Stimulated activated CD8-positive, alpha-beta memory T cell treated with anti-CD3 and anti-CD28 coated beads, Interleukin-7, amount 100 ng/mL, for 48 hours (primary cell): ENCODE results near the gene PDE3A.
"Not testable (repeated sequence)": the region's sequence is repeated elsewhere in the genome, so short reads cannot be mapped to it uniquely, and the experiment has no call there.

Source experiments
- DNase-seq, 2 donors: peaks; one replicate each; pipeline ENCODE4 v3.0.0-alpha.2; 2020; ENCODE audit warnings: low read depth in 1 of 2; ENCODE audit errors: extremely low read depth in 1 of 2

Gene PDE3A

DNA sequence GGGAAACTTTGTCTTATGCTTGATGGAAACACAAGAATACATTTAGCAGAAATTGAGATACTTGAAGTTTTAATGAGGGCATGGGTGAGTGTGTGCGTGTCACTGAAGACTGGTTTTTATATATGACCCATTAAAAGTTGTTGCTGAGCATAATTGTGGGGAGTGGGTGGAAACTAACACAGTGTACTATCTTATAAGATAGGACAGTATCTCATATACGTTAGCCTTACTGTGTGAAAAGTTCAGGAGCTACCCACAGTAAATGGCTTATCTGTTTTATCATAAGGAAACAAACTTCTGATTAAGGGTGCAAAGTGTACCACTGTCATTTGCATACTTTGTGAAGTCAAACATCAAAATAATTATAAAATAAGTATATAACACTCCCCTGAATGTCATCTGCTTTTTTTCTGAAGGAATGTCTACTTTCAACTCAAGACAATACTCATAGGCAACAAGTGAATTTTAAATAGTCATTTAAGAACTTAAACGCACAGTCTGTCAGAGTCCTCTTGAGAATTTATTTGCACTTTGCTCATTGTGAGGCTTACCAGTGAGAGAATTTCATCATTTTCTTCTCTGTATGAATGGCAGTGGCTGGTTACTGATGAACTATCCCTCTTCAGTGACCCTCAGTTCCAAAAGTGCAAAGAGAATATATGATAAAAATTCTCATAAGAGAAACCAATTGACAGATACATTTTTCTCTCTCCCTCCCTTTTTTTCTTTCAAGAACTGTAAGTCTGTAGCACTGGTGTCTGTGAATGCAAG is 4.2 kb downstream of the PDE3A start:
- no peak for DNase-seq

DNA sequence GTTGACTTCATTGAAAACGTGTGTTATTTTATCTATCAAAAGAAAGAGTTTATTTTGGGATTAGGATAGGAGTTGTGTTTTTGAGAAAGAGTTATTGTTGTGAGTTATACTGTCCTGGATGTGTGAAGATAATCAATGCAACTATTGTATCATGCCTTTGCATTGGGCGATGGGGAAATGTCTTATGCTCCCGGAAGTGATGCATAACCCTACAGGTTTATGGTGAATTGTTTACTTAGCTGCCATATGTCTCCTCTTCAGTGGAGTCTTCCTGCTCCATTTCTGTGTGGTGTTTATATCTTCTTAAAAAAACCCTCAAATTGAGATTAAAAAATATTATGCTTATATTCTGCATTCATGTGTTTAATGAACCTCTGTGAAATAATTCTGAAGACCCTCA is 6.5 kb downstream of the PDE3A start:
- DNase-seq: no peak

DNA sequence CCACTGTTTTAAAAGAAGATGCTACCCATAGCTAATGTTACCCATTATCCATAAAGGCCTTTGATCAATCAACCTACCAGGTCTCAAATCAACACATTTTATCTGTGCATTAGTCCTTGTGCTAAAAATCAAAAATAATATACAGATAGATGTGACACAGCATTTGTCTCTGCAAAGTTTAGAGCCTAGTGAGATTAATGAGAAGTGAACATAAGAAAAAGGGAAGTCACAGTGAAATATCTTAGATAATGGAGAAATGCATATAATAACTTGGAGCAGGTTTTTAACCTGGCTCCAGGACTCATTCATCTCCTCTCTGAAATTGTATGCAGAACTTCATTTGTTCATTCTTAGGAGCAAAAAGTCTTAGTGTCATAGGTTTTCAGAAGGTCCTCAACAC is 7.2 kb downstream of the PDE3A start:
- DNase-seq: no peak

DNA sequence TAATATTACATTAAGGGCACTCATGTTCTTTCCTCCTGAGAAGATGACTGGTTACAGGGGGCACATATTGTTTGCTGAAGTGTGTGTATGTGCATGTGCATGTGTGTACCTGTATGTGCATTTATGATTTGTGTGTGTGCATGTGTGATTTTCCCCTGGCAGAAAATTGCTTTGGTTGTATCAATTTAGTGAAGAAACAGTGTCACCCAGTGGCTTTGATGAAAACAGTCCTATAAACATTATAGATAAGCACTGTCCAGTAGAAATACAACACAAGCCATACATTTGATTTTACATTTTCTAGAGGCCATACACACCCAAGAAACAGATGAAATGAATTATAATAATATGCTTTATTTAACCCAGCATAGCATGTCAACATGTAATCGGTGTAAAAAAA is 8.6 kb downstream of the PDE3A start:
- DNase-seq: no peak

DNA sequence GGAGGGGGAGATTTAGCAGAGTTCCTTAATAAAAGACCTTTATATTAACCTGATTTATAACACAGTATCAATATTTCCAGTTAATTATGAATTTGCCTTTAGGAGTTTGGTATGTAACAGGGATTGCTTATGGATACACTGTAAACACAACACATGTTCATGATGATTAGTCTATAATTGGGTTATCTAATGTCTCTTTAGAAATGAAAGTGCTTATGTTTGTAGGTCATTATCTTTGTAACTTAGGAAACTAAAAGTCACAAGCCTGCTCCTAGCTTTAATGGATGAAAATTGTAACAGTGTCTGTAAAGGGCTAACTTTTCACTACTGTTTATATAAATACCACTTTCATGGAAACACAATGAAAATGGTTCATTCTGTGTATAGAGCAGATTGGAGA is 9.4 kb downstream of the PDE3A start:
- no peak for DNase-seq

DNA sequence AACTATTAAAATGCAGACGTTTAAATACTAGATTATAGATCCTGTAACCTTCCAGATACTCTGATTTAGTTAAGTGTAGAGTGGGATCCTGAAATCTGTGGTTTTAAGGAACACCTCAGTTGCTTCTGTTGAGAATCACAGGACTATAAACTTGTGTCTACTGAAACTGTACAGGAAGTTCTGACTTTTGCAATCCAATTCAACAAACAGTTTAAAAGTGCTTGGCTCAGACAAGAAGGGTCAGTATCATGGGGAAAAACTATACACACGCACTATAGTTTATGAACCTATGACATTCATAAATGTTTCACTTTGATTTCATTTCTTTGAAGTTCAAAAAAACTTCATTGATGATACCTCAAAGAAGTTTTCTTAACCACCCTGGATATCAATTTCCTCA is 13.8 kb downstream of the PDE3A start:
- no peak for DNase-seq

DNA sequence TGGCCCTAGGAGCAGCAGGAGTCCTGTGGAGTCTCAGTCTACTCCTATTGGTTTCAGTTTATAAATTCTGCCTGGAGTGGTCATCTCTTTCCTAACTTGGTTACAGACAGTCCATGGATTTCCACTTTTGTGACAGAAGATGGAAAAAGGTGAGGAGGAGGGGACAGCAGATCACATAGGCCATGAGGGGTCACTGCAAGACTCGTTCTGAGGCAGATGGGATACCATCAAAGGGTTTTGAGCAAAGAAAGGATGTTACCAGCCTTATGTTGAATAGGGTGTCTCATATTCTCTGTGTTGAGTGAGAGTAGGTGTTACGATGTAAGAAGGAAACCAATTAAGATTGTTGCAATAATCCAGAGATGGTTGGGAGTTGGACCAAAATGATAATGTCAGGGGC is 15.3 kb downstream of the PDE3A start:
- no peak for DNase-seq

DNA sequence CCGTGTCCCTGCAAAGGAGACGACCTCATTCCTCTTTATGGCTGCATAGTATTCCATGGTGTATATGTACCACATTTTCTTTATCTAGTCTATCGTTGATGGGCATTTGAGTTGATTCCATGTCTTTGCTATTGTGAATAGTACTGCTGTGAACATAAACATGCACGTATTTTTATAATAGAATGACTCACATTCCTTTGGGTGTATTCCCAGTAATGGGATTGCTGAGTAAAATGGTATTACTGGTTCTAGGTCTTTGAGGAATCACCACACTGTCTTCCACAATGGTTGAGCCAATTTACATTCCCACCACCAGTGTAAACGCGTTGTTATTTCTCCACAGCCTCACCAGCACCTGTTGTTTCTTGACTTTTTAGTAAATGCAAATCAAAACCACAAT is 16.5 kb downstream of the PDE3A start:
- DNase-seq: not testable (repeated sequence)

DNA sequence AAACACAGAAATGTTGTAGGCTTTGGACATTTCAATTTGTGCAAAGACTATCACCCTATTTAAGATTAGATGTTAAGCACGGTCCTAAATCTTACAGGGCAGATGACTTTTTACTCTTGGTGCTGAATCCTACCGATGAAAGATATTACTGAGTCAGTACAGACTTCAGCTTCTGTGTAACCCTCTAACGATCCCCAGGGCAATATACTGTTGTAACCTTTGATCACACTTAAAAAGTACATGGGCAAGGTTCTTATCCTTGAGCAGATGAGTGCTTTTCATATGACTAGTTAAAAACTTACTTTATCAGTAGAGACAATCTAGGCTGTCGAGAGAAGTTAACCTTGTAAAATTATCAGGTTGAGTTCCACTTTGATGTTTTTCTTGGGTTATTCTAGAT is 22.5 kb downstream of the PDE3A start:
- no peak for DNase-seq

DNA sequence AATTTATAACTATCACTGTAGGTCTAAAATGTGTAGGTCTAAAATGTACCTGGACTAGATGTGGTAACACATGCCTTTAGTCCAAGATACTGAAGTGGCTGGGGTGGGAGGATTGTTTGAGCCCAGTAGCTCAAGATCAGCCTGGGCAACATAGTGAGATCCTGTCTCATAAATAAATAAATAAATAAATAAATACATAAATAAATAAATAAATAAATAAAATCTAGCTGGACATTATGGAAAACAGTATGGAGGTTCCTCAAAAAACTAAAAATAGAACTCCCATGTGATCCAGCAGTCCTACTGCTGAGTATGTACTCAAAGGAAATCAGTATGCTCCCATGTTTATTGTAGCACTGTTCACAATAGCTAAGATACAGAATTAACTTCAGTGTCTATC is 24.0 kb downstream of the PDE3A start:
- no peak for DNase-seq

DNA sequence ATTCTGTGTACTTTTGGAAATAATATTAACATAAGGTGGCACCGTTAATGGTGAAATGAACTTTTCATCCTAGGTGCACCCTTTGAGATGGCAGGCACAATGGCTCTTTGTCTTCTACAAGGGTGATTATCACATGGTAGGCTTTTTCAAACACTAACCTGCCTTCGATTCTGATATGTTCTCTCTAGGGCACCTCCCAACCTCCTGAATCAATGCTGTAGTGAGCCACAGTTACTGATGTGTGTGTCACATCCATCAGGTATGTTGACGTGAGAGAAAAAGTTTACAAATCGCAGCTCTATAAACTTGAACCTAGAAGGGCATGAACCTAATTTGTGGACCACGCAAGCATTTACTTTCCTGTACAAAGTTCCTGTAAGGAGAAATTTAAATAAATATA is 25.4 kb downstream of the PDE3A start:
- no peak for DNase-seq

DNA sequence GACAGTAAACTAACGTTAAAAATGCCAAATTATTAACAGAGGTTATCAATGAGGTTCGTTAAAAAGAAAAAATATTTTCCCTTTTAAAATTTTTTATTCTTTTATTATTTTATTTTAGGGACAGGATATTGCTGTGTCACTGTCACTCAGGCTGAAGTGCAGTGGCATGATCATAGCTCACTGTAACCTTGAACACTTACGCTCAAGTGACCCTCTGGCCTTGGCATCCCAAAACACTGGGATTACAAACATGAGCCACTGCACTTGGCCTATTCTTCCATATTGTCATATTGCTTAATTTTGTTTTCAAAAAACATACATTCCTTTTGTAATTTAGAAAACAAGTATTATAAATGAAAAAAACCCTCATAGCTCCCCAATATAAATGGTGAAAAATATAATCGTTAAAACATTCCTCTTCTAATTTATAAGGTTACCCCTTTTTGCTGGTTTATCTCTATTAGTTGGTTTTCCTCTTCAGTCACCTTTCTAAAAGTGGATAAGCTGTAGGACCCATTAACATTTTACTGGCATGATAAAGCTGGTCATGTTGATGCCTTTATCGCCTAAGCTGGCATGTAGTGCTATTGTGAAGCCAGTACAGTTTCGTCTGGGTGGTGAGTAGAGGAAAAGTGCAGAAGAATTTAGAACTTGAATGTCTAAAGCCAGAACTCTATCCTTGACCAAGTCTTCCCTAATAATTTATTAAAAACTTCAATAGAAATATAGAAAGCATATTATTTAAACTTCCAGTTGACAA is 27.6 kb downstream of the PDE3A start:
- no peak for DNase-seq

DNA sequence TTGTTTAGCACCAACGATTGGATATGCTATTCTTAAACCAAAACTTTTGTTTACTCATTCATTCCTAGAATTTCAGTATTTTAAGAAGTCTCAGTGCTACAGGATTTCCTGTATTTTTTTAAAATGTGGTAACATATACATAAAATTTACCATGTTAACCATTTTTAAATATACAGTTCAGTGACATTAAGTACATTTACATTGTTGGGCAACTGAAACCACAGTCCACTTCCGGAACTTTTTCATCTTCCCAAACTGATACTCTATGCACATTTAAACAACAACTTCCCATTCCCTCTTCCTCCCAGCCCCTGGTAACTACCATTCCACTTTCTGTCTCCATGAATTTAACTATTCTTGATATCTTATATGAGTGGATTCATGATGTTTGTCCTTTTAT is 30.3 kb downstream of the PDE3A start:
- DNase-seq: no peak

DNA sequence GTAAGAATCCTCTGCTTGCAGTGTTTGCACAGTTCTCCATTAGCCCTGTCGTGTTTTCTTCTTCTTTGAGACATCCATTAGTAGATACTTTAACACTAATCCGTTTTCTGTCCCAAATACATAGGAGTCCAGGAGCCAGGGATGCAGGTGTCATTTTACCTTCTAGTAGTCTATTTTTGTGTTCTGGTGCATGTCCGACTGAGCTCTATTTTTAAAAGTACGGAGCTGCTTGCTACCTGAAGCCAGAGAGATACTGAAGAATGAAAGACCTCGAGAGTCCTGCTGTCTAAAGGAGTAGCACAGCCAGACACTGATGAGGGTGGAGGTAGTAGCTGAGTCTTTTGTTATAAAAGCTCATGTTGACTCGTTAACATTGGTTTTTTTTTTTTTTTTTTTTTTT is 31.7 kb downstream of the PDE3A start:
- DNase-seq: no peak

DNA sequence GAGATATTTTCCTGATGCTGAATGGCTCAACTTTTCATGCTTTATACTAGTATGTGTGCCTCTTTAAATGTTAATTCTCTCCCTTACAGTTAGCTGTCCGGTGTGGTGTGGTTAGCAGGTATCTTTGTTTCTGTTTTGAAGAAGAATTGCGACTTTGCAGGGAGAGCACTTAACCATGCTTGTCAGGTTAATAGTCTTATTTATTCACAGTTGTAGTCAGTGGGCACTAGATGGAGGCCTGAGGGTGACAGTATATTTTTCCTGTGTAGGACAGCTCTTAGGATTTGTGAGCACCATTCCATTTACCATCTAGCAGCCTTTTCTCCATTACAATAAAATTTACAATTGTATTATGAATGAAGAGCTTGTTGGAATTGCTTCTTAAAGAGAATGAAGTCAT is 34.9 kb downstream of the PDE3A start:
- no peak for DNase-seq

DNA sequence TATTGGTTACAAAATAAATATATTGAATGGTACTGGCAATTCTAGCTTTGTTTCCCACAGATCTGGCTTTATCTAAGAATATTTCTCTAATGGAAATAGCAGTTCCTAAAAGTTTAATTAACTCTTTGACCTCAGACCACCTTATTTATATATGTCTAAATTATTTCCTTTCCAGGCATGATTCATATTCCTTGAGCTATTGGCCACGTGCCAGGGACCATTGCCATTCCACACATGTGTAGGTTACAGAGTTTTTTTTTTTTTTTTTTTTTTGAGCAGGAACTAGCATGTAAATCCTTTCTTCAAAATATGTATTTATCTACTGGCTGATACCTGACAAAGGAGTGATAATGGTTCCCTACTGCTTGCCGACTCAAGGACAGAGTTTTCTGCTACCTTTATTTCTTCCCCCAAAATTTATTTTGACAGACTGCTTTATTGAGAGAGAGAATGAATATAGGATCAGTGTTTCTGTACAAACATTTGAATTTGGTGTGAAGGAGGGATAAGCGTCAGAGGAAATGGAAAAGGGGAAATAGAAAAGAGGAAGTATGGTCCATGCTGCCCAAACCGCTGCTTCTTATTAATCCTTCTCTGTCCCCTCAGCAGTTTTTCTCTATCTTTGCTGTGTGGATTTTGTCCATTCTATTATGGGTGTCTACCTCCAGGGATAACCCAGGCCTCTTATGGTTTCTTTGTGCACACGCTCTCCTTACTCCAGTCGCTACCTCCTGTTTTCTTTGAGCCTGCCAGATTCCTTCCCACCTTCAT is 36.4 kb downstream of the PDE3A start:
- no peak for DNase-seq

DNA sequence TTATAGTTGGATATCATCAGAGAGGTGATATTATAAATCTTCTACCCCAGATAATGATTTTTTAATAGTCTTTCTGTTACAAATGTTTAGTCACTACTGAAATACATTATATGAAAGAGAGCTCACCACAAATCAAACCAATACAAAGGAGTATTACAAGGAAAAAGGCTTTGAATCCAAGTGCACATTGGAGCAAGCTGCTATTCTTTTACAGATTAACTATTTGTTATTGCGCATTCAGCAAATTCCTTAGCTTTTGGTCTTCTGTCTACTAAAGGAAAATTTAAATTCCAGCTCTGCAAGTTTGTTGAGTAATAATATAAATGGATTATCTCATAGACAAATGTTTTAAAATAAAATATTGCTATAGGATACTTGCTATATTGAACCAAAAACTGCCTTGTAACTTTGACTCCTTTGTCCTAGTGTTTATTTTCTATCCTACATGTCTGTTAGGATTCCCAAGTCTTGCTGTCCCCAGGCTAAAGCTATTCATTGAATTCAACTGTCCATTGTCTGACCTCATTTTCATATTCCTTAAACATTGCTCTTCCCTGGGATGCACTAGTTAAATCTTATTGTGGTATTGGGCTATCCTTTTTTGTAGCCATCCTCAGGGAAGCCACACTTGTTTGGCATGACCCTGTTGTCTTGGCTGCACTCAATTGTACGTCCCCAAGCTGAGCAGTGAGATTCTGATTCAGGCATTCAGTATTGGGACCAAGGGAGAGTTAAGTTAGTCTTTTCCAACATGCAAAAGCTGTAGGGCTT is 41.5 kb downstream of the PDE3A start:
- DNase-seq: no peak

DNA sequence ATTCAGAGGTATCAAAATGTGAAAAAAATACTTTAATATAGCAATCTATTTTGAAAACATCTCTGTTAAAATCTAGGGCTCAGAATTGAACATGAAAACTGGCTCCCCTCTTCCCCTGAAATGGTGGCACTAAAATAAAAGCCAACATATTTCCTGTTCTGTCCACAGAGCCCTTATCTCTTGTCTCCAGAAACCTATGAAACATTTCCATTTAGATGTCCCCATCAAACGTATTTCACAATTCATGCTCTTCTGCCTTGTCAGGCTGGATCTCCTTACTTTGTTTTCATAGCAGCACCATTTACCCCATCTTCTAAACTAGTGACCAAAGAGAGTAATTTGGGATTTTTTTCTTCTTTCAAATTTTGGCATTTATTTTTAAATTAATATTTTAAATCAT is 42.4 kb downstream of the PDE3A start:
- DNase-seq: no peak

DNA sequence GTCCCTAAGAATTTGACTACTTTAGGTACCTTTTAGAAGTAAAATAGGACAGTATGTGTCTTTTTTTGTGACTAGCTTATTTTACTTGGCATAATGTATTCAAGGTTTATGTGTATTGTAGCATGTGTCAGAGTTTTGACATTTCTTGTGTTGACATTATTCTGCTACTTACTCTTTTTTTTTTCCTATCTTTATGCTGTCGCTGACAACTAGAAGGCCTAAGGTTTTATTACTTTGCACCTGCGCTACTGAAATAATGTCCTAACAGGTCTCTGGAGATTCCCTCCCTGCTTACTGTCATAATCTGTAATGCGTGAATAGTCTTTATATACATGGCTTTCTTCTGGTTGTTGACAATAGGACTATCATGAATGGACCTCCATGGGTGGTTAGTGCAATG is 43.0 kb downstream of the PDE3A start:
- no peak for DNase-seq

DNA sequence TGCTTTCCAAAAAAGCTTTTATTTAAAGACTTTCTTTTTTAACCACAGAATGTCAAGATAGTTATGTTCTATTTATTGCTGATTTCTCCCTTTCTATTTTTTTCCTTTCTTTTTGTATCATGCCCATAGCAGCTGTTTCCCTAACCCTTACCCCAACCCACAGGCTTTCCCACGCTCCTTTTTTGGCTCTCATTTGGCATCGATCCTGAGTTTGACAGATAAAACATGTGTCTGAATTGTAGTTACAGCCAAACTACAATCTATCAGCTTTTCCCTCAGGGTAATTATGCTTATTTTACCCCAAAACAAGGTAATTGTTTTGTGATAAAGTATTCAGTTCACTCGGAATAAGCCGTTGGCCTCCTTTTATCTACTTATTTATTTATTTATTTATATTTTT is 46.7 kb downstream of the PDE3A start:
- no peak for DNase-seq

DNA sequence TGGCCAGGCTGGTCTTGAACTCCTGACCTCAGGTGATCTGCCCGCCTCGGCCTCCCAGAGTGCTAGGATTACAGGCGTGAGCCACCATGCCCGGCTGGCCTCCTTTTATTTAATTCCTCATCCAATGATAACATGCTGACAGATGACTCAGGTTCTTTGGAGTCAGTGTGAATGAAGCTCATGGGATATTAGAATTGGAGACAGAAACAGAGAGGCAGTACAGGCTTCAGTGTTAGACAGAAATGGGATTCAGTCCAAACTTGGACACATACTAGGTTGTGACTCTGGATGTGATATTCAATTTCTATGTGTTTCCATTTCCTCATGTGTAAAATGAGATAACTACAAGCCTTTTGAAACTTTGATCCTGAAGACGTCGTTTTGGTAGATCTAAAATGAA is 47.3 kb downstream of the PDE3A start:
- DNase-seq: no peak
